HepG2 (cell line): ENCODE measurements around the gene OTOP2. TPM values are rescaled to one million over a fixed set of nuclear protein-coding genes. Genes with fewer than 3 reads are reported as not detected.
A peak's percentile ranks its signal among the peaks of the same experiment; 100 is the strongest.

Source experiments
- CCDC6 ChIP-seq: sonication (generic); formaldehyde crosslinking; IDR thresholded peaks from 2 replicates; pipeline ENCODE4 v1.8.1; 2022; ENCODE audit warnings: mild to moderate bottlenecking, missing genetic modification reagents, moderate library complexity
- EP300 ChIP-seq, 3 experiments: sonication (generic) in 1 of 3; formaldehyde crosslinking in 1 of 3; IDR thresholded peaks; 2 replicates each; pipeline versions ENCODE4 v1.5.1 to v1.6.1; 2011 to 2020; ENCODE audit warnings: low read depth in 2 of 3, low read length in 2 of 3, borderline replicate concordance in 1 of 3, improper control_type of control experiment in 1 of 3, mild to moderate bottlenecking in 1 of 3, missing genetic modification reagents in 1 of 3, moderate library complexity in 1 of 3
- HMG20A ChIP-seq: IDR thresholded peaks from 2 replicates; pipeline ENCODE4 v1.6.1; 2016; ENCODE audit warnings: borderline replicate concordance
- MLLT10 ChIP-seq: sonication (generic); formaldehyde crosslinking; IDR thresholded peaks from 2 replicates; pipeline ENCODE4 v1.4.0; 2020; ENCODE audit warnings: missing genetic modification reagents
- MYNN ChIP-seq: sonication (generic); formaldehyde crosslinking; IDR thresholded peaks from 2 replicates; pipeline ENCODE4 v1.4.0; 2020; ENCODE audit warnings: mild to moderate bottlenecking, low read depth, missing genetic modification reagents
- PAWR ChIP-seq: sonication (generic); formaldehyde crosslinking; IDR thresholded peaks from 2 replicates; pipeline ENCODE4 v1.4.0; 2020; ENCODE audit warnings: missing genetic modification reagents, mild to moderate bottlenecking, borderline replicate concordance
- SNRNP70 ChIP-seq: fragments of 200-400 bp; formaldehyde crosslinking; IDR thresholded peaks from 2 replicates; pipeline ENCODE4 v1.6.1; 2017; ENCODE audit warnings: mild to moderate bottlenecking, low read depth, low read length, moderate library complexity
- SRSF1 ChIP-seq: fragments of 200-400 bp; formaldehyde crosslinking; optimal IDR thresholded peaks from 2 replicates; pipeline ENCODE3; 2017; ENCODE audit warnings: mild to moderate bottlenecking, low read depth, low read length, moderate library complexity
- ZNF230 ChIP-seq: sonication (generic); formaldehyde crosslinking; IDR thresholded peaks from 2 replicates; pipeline ENCODE4 v1.4.0; 2020; ENCODE audit warnings: mild to moderate bottlenecking, missing genetic modification reagents
- ZNF546 ChIP-seq: sonication (generic); formaldehyde crosslinking; conservative IDR thresholded peaks from 2 replicates; pipeline ENCODE4 v1.8.1; 2023; ENCODE audit warnings: mild to moderate bottlenecking, missing genetic modification reagents
- ZNF724P ChIP-seq: sonication (generic); formaldehyde crosslinking; IDR thresholded peaks from 2 replicates; pipeline ENCODE4 v1.8.0; 2022; ENCODE audit warnings: missing genetic modification reagents, borderline replicate concordance
- ZNF75D ChIP-seq: sonication (generic); formaldehyde crosslinking; IDR thresholded peaks from 2 replicates; pipeline ENCODE4 v1.8.1; 2023; ENCODE audit warnings: missing genetic modification reagents, mild to moderate bottlenecking, borderline replicate concordance
- ZNF768 ChIP-seq: sonication (generic); formaldehyde crosslinking; IDR thresholded peaks from 2 replicates; pipeline ENCODE4 v1.4.0; 2020; ENCODE audit warnings: missing genetic modification reagents
- ZSCAN20 ChIP-seq: sonication (generic); formaldehyde crosslinking; IDR thresholded peaks from 2 replicates; pipeline ENCODE4 v1.4.0; 2020; ENCODE audit warnings: missing genetic modification reagents, mild to moderate bottlenecking, borderline replicate concordance
- polyA plus RNA-seq, 8 experiments: library from polyadenylated mRNA; depleted of rRNA in 3 of 8; stranded (reverse) in 7 of 8; unstranded in 1 of 8; fragments of >200 nt; fragmentation: Illumina TruSeq in 4 of 8; extraction: Trizol in 4 of 8; gene quantifications; 2 replicates each; pipeline versions ENCODE4 v1.2.1 to v1.2.3, GENCODE V29; 2011 to 2016; ENCODE audit warnings: low read depth in 4 of 8, missing spikeins in 1 of 8, mixed read lengths in 1 of 8; ENCODE audit not compliant: insufficient read depth in 1 of 8
- total RNA-seq, 5 experiments: library from RNA; depleted of rRNA; stranded (reverse); fragments of >200 nt; fragmentation: Illumina TruSeq; extraction: Trizol; gene quantifications; 2 replicates each; pipeline ENCODE4 v1.2.3, GENCODE V29; 2016; ENCODE audit warnings: low read depth in 1 of 5
- TF ChIP-seq, protein P1 (sequence below), 2 experiments: sonication (generic) in 1 of 2; formaldehyde crosslinking in 1 of 2; IDR thresholded peaks; 2 replicates each; pipeline versions ENCODE4 v1.4.0 to v1.6.1; 2016 to 2020; ENCODE audit warnings: borderline replicate concordance in 1 of 2, low read depth in 1 of 2, mild to moderate bottlenecking in 1 of 2, missing genetic modification reagents in 1 of 2
- TF ChIP-seq, protein P2 (sequence below): sonication (generic); formaldehyde crosslinking; IDR thresholded peaks from 2 replicates; pipeline ENCODE4 v1.5.0; 2020; ENCODE audit warnings: missing genetic modification reagents, mild to moderate bottlenecking, borderline replicate concordance
- TF ChIP-seq, protein P3 (sequence below): sonication (generic); formaldehyde crosslinking; IDR thresholded peaks from 2 replicates; pipeline ENCODE4 v1.4.0; 2020; ENCODE audit warnings: mild to moderate bottlenecking, missing genetic modification reagents
- TF ChIP-seq, protein P4 (sequence below): sonication (generic); formaldehyde crosslinking; IDR thresholded peaks from 2 replicates; pipeline ENCODE4 v1.5.1; 2020; ENCODE audit warnings: missing genetic modification reagents, mild to moderate bottlenecking, borderline replicate concordance
- TF ChIP-seq, protein P5 (sequence below): sonication (generic); formaldehyde crosslinking; IDR thresholded peaks from 2 replicates; pipeline ENCODE4 v1.5.0; 2020; ENCODE audit warnings: mild to moderate bottlenecking, missing genetic modification reagents

OTOP2 gene
- total and polyA plus RNA-seq, 2 of the 13 experiments (the other 11 are each of a cell fraction or from before 2014, with no cell fraction given): not detected

DNA sequence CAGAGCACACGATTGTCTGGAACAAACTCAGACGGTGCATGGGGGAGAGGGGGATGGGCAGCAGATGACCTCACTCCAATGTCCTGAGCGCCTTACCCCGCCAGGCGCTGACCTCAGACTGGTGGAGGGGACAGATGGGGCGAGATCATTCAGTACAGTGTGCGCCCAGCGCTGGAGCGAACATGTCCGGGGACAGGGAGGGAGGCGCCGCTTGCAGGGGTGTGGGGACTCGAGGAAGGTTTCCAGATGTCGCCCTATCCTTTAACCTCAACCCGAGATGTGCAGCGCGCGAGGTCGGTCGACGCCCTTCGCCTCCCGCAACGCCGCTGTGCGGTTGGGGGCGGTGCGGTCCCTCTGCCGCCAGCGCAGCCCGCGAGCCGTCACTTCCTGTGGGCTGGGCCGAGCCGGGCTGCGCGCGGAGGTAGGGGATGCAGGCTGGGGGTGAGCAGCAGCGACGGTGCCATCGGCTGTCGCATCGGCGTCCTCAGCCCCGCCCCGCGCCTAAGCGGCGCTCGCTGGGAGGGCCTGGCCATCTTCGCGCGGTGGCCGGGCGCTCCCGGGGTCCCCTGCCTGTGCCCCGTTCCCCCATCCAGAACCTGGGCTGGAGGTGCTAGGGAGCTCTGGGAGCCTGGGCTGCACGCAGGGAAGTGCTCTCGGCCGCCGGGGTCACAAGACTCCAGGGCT, 58.0 kb downstream of the OTOP2 start (continued):
- 0 out of 2 replicates have a peak, but pooled peaks have one; percentile 86 for TF ChIP-seq ZNF75D (CRISPR knock-in tag)
- no peak; a peak in 1 of 4 replicates for TF ChIP-seq EP300 (IDR thresholded peaks at IDR 0.05; ENCODE audit: low read depth in 2 of 2, low read length in 2 of 2)
- TF ChIP-seq EP300 (CRISPR knock-in tag; IDR thresholded peaks at IDR 0.05; ENCODE audit: borderline replicate concordance): peak; percentile 2
- peak; percentile 89 for TF ChIP-seq ZNF230 (CRISPR knock-in tag)
- TF ChIP-seq SRSF1: no peak
- TF ChIP-seq, protein P1, sequence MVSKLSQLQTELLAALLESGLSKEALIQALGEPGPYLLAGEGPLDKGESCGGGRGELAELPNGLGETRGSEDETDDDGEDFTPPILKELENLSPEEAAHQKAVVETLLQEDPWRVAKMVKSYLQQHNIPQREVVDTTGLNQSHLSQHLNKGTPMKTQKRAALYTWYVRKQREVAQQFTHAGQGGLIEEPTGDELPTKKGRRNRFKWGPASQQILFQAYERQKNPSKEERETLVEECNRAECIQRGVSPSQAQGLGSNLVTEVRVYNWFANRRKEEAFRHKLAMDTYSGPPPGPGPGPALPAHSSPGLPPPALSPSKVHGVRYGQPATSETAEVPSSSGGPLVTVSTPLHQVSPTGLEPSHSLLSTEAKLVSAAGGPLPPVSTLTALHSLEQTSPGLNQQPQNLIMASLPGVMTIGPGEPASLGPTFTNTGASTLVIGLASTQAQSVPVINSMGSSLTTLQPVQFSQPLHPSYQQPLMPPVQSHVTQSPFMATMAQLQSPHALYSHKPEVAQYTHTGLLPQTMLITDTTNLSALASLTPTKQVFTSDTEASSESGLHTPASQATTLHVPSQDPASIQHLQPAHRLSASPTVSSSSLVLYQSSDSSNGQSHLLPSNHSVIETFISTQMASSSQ (IDR thresholded peaks at IDR 0.05; ENCODE audit: low read depth): no peak
- TF ChIP-seq, protein P1 (CRISPR knock-in tag; IDR thresholded peaks at IDR 0.05; ENCODE audit: borderline replicate concordance): peak; percentile 78
- TF ChIP-seq MLLT10 (CRISPR knock-in tag): no peak
- peak; percentile 74 for TF ChIP-seq ZNF768 (CRISPR knock-in tag)
- peak; percentile 11; the same call in 1 of the 2 replicates for TF ChIP-seq MYNN (CRISPR knock-in tag)
- TF ChIP-seq, protein P2, sequence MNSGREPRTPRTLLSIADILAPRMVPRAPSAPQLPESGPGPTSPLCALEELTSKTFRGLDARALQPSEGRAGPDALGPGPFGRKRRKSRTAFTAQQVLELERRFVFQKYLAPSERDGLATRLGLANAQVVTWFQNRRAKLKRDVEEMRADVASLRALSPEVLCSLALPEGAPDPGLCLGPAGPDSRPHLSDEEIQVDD (CRISPR knock-in tag): no peak
- TF ChIP-seq SNRNP70: no peak
- TF ChIP-seq HMG20A (CRISPR knock-in tag): 0 out of 2 replicates have a peak, but pooled peaks have one; percentile 8
- TF ChIP-seq, protein P3, sequence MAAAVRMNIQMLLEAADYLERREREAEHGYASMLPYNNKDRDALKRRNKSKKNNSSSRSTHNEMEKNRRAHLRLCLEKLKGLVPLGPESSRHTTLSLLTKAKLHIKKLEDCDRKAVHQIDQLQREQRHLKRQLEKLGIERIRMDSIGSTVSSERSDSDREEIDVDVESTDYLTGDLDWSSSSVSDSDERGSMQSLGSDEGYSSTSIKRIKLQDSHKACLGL (CRISPR knock-in tag): peak; percentile 89
- no peak; the same call in 1 of the 2 replicates for TF ChIP-seq PAWR
- peak; percentile 95 for TF ChIP-seq CCDC6 (CRISPR knock-in tag)
- TF ChIP-seq, protein P4, sequence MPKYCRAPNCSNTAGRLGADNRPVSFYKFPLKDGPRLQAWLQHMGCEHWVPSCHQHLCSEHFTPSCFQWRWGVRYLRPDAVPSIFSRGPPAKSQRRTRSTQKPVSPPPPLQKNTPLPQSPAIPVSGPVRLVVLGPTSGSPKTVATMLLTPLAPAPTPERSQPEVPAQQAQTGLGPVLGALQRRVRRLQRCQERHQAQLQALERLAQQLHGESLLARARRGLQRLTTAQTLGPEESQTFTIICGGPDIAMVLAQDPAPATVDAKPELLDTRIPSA: peak; percentile 96; the same call in 1 of the 2 replicates
- TF ChIP-seq ZSCAN20: no peak
- TF ChIP-seq ZNF724P (CRISPR knock-in tag): peak; percentile 82
- peak; percentile 89 for TF ChIP-seq ZNF546 (CRISPR knock-in tag)
- TF ChIP-seq, protein P5, sequence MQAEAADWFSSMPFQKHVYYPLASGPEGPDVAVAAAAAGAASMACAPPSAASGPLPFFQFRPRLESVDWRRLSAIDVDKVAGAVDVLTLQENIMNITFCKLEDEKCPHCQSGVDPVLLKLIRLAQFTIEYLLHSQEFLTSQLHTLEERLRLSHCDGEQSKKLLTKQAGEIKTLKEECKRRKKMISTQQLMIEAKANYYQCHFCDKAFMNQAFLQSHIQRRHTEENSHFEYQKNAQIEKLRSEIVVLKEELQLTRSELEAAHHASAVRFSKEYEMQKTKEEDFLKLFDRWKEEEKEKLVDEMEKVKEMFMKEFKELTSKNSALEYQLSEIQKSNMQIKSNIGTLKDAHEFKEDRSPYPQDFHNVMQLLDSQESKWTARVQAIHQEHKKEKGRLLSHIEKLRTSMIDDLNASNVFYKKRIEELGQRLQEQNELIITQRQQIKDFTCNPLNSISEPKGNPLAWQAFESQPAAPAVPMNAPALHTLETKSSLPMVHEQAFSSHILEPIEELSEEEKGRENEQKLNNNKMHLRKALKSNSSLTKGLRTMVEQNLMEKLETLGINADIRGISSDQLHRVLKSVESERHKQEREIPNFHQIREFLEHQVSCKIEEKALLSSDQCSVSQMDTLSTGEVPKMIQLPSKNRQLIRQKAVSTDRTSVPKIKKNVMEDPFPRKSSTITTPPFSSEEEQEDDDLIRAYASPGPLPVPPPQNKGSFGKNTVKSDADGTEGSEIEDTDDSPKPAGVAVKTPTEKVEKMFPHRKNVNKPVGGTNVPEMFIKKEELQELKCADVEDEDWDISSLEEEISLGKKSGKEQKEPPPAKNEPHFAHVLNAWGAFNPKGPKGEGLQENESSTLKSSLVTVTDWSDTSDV (CRISPR knock-in tag): peak; percentile 95
